ENCODE data around the gene C9orf78.

The C9orf78 gene, protein sequence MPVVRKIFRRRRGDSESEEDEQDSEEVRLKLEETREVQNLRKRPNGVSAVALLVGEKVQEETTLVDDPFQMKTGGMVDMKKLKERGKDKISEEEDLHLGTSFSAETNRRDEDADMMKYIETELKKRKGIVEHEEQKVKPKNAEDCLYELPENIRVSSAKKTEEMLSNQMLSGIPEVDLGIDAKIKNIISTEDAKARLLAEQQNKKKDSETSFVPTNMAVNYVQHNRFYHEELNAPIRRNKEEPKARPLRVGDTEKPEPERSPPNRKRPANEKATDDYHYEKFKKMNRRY

DNA sequence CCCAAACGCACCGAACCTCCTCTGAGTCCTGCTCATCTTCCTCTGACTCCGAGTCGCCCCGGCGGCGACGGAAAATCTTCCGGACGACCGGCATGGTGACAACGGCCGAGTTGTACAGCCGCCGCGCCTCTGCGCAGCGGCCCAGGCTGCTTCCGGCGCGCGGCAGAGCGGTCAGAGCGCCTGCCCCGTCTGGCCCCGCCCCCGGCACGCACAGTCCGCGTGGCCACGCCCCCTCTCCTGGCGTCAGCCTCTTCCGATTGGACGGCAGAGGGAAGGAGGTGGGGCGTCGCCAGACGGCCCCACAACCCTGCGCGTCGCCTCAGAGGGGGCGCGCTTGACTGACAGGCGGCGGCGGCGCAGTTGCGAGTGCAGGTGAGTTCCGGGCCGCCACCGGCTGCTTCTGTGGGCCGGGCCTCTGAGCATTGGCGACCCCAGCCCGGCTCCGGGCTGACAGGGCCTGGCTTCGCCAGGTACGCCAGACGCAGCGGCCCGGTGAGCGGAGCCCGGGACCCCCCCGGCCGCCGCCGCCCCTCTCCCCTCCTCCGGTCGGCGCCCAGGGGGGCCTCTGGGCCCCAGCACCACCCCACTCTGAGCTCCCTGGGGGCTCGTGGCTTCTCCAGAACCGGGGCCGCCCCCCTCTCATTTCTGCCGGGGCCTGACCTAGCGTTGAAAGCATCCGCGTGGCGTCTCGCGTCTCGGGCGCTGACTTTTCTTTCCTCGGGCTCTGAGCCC, at the start of gene C9orf78, which contains the start of gene USP20:
TSS of gene C9orf78 (minus strand) at position 148 of the 732 bp plus-strand sequence. CDS start at position 94, 54 bp downstream.
TSS of gene USP20 (plus strand) at position 331 of the 732 bp plus-strand sequence. CDS start 17,098 bp downstream, outside the sequence.
- peak; percentile 96 for DNase-seq

DNA sequence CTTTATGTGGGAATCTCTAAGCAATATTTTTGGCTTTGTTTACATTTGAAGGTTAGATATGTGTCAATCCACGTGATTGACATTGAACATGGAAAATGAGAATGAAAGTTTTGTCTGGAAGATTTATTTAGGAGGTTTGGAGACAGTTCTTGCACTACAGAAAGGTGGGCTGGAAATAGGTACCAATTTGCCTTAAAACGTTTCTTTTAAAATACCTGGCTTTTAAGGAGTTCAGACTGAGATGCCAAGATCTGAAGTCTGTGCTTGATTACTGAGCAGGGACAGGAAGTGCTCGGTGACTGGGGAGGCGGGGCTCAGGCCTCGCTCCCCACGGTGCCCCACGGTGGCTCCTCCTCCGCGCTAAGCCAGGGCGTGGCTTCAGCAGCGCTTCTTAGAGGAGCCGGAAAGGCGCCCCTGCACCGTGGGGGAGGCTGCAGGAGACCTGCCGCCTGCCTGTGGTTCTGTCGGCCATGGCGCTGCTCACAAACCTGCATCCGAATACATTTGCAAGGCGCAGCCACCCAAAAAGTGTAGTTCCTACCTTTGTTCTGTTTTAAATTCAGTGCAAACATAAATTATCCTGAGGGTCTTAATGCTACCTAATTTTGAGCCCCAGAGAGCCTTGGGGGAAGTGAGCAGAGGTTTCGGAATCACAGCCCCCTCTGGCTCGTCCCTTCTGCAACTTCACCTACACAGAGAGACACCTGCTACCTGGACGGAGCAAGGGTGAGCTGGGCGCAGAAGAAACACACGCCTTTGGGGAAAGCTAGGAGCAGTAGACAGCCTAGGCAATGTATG, 49.3 kb upstream of the C9orf78 start:
- DNase-seq: peak; percentile 95

DNA sequence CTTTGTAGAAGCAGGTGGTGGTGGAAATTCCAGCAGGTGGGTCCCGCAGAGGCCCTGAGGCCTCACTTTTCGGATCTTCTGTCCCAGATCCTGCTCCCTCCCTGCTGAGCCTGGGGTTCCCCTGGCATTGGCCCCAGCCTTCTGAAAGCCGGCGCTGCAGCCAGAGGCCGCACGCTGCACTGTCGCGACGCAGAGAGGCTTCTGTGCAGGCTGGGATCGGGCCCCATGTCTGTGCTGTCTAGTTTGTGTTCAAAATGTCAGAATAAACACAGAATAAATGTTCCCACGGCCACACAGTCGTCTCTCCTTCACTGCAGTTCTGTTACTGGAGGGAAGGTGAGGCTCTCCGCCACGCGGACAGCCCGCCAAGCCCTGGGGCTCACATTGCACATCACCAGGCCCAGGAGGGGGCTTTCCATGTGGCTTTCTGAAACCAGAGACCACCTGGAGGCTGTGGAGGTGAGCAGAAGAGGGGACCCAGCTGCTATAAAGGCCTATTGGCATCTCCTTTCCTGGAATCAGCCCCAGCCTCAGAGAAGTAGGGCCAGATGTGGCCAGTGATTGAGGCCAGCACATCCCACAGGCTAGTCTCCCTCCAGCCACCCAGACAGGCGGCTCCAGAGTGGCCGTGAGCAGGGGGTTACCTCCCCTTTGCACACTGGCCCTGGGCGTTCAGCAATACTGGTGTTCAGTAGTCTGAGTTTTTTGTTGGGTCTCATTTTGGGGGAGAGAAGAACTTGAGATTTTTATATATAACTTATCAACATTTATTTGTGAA, 46.7 kb upstream of the C9orf78 start:
- DNase-seq: no peak

DNA sequence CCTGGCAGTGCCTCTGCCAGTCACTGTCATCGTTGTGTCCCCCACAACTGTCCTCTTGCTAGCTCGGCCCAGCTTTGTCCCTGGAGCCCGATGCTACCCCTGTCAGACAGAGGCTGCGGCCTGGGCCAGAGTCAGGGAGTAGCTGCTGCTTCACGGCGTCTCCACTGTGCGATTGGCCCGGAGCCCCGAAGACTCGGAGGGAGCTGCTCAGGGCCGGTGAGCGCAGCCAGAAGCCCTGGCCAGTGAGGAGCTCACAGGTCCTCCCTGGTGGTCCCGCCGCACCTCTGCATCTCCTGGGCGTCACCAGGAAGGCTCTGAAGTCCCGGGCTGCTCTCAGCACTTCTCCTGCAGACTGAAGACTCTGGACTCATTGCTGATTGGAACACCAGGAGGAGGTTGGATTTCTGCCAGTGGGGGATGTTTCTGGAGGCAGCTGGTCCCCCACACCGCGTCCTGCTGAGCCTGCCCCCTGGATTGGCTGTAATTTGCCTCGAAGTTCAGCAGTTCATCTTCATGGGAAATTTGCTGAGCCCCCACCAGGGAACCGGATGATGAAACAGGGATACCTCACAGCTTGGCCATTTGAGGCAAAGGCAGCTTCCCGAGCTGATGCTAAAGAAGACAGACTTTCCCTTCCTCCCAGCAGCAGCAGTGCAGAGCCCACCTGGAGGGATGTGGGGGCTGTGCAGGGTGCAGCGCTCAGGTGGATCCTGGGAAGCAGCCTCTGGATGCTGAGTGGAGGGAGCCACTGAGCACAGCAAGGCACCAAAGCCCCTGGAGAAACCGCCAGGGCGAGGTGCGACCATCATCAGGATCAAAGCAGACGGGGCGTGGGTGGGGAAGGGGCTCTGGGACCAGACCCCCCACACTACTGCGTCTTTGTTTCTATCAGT, 45.8 kb upstream of the C9orf78 start:
- DNase-seq: no peak

DNA sequence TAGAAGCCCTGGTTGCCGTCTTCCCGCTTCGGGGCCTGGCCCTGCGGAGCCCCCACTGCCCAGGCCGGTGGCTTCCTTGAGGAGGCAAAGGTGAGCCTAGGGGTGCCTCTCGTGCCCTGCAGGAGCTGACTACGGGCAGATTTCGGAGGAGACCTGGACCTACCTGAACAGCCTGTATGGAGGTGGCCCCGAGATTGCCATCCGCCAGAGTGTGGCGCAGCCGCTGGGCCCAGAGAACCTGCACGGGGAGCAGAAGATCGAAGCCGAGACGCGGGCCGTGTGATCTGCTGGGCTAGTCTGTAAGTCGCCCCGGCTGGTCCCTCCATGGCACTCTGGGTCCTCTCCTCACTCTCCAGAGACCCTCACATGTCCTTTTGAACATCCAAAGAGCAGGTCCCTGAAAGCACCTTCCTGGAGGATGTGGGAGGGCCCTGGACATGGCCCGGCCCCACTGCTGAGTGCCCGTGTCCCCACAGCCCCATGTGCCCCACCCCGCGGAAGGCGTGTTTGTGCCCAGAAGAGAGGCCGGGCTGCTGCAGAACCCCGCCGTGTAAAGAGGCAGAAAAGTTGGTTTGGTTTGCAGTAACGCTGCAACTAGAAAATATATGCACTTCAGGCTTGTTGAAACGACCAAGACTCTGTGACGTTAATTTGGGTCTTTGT, 45.0 kb upstream of the C9orf78 start:
- no peak for DNase-seq

DNA sequence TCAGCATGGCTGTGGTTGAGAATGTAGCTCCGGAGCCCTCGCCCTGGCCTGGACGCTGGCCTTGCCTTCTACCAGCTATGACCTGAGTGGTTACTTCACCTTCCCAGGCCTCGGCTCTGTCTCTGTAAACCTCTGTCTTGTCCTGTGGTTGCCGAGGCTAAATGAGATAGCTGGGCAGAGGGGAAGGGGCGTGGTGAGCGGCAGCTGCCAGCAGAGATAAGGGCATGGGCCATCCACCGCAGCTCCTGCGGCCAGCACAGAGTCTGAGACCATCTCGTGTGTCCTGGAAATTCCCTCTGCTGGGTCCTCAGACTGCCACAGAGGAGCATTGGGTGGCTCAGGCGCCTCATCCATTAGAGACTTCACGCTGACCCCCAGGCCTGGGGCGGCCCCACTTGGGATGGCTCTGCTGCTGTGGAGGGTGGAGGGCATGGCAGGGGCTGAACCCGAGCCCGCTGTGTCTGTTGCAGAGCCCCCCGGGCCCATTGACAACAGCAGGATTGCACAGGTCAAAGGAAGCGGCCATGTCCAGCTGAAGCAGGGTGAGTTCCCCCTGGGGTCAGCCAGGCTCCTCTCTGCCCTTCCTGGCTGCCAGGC, 44.1 kb upstream of the C9orf78 start:
- no peak for DNase-seq

DNA sequence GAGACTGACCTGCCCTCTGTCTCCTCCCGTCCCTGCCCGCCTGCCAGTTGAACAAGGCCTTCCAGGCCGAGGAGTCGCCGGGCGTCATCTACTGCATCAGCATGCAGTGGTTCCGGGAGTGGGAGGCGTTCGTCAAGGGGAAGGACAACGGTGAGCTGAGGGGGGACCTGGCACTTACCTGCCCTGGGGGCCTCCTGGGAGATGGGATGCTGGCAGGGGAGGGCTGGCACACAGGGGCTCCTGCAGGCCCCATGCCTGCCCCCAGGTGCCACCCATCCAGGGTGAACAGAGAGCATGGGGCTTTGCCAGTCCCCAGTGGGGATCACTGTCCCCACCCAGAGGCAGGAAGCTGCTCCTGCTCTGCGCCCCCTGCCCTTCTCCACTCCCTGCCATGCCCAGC, 43.2 kb upstream of the C9orf78 start:
- no peak for DNase-seq

DNA sequence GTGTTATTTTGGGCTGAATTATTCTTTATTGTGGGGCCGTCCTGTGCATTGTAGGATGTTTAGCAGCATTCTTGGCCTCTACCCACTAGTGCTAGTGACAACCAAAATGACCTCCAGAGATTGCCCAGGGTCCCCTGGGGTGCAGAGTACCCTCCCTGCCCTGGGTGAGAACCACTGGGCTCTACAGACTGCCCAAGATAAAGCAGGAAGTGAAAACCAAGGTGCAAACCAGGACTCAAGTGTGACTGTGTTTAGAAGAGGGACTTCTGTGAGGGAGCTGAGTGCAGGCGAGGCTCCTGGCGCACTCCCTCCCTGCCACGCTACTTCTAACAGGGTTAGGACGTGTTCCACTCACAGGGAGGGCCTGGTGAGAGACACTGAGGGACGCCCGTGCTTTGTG, 41.7 kb upstream of the C9orf78 start:
- no peak for DNase-seq

DNA sequence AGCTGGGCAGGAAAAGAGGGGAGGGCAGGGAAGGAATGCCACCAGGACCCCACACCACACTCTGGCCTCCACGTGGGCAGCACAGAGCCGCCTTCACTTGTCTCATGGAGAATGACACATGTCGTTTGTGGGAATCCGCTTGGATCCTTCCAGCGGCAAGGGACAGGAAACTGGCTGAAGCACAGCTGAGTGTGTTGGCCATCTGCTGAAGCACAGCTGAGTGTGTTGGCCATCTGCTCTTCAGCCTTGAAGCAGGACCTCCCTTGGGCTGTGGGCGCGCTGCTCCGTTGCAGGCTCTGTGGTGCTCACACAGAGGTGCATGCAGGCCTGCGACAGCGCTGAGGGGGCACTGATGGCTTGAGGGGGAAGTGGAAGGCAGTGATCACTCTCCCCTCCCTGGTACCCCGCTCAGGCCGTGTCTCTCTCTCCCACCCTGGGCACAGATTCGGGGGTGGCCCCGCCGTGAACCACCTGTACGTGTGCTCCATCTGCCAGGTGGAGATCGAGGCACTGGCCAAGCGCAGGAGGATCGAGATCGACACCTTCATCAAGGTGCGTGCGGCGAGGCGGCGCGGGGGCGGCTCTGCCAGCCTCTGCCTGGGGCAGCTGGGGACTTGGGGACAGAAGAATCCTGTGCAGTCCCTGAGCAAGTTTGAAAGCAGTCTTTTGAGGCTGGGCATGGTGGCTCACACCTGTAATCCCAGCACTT, 40.8 kb upstream of the C9orf78 start:
- DNase-seq: no peak

DNA sequence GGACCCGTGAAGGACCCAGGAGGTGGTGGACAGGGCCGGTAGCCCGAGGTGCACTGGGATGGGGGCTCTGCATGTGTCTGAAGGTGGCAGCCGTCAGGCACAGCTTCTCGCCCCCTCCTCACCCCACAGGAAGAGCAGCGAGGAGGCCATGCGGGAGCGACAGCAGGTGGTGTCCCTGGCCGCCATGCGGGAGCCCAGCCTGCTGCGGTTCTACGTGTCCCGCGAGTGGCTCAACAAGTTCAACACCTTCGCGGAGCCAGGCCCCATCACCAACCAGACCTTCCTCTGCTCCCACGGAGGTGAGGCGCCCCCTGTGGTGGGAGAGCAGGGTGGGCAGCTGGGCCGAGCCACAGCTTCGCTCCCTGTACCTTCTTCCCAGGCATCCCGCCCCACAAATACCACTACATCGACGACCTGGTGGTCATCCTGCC, 40.1 kb upstream of the C9orf78 start:
- DNase-seq: no peak

DNA sequence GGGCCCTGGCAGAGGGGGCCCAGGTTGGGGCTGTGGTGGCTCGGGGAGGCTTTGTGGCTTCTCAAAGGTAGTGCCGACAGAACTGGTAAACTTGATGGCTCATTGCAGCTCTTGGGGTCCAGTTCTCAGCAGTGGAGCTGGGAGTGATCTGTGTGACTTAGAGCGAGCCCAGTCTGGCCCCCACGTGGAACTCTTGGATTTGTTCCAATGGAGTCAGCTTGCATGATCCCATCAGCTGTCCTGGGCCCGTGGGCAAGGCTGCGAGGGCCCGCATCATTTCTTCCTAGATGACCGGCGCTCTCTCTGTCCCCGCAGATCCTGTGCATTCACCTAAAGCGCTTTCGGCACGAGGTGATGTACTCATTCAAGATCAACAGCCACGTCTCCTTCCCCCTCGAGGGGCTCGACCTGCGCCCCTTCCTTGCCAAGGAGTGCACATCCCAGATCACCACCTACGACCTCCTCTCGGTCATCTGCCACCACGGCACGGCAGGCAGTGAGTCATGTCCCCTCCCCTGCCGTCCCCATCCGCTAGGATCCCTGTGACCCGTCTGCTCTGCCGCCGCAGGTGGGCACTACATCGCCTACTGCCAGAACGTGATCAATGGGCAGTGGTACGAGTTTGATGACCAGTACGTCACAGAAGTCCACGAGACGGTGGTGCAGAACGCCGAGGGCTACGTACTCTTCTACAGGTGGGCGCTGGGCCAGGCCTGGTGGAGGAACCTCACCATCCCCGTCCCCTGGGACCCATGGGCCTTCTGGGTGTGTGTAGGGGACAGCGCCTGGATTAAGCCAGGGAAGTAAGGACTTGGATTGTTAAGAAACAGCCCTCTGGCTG, 39.4 kb upstream of the C9orf78 start:
- no peak for DNase-seq

DNA sequence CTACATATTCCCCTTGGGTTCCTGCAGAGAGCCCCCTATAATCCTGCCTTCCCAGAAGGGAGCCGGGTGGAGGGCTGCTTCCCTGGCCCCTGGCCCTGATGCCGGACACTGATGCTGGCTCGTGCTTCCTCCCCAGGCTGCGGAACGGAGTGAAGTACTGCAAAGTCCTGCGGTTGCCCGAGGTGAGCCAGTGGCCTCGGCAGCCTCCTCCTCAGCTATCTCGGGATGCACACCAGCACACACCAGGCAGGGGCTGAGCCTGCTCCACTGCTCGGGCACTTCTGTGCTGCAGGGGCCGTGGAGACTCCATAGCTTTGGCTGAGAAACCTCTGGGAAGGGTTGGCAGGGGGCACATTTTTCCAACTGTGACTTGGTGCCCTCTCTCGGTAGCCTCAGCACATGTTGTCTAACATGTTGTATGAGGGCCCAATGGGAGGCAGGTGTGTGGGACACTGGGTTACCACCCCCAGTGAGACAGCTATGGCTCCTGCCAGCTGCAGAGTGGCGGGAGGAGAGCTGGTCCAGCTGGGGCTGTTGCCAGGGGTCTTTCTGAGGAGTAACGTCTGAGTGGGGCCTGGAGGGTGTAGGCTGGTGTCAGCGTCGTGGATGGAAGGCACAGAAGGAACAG, 38.6 kb upstream of the C9orf78 start:
- no peak for DNase-seq

DNA sequence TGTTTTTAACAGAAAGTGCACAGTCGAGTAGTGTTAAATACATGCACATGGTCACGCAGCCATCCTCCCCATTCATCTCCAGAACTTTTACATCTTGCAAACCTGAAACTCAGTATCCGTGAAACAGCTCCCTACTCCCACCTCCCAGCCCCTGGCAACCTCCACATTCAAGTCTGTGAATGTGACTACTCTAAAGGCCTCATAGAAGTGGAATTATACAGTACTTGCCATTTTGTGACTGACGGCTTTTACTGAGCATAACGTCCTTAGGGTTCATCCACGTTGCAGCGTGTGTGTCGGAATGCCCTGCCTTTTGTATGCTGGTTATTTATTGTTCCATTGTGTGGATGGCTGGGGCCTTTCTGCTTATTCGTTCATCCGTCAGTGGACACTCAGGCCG, 36.0 kb upstream of the C9orf78 start:
- no peak for DNase-seq

DNA sequence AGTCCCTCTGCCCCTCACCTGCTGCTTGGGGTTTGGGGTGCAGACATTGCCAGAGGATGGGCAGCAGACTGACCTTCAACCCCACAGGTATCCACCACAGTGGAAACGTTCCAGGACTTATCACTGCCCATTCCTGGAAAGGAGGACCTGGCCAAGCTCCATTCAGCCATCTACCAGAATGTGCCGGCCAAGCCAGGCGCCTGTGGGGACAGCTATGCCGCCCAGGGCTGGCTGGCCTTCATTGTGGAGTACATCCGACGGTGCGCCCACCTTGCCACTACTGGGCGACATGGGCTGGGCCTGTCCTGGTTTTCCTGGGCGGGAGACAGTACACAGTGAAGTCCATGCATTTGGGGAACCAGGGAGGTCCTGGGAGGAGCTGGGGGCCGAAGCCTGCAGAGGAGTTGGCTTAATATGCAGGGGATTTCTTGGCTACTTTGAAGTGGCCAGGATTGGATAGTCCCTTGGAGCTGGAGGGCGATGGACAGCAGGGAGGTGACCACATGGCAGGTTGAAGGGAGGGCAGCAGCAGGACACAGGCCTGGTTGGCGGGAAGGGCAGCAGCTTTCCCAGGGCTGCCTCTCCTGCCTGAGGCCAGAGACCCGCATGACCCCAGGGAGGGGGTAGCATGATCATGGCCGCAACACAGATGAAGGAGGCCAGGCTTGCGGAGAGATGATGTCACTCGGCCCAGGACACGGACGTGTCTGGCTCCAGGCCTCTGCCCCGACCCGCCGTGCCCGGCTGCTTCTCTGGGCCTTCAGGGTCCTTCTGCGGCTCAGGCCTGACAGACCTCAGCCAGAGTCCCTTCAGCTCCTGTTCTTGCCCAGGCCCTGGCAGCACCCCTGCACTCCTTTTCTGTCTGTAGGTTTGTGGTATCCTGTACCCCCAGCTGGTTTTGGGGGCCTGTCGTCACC, 34.8 kb upstream of the C9orf78 start:
- DNase-seq: no peak

DNA sequence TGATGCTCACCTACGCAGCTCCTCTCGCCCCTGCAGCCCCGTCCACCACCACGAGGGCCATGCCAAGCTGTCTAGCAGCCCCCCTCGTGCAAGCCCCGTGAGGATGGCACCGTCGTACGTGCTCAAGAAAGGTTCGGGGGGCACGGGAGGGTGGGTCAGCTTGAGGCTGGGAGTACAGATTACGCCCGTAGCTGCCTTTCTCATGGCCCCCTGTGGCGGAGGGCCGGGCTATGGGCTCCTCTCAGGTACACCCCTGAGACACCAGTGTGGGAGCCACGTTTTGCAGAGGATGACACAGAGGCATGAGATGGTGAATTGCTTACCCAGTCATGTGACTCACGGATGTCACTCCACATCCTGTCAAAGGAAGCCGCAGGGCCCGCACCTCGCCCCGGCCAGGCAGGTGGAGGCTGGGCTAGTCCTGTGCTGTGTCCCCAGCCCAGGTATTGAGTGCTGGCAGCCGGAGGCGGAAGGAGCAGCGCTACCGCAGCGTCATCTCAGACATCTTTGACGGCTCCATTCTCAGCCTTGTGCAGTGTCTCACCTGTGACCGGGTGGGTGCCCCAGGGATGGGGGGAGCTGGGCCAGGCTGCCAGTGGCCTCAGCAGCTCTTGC, 33.9 kb upstream of the C9orf78 start:
- peak; percentile 80 for DNase-seq

DNA sequence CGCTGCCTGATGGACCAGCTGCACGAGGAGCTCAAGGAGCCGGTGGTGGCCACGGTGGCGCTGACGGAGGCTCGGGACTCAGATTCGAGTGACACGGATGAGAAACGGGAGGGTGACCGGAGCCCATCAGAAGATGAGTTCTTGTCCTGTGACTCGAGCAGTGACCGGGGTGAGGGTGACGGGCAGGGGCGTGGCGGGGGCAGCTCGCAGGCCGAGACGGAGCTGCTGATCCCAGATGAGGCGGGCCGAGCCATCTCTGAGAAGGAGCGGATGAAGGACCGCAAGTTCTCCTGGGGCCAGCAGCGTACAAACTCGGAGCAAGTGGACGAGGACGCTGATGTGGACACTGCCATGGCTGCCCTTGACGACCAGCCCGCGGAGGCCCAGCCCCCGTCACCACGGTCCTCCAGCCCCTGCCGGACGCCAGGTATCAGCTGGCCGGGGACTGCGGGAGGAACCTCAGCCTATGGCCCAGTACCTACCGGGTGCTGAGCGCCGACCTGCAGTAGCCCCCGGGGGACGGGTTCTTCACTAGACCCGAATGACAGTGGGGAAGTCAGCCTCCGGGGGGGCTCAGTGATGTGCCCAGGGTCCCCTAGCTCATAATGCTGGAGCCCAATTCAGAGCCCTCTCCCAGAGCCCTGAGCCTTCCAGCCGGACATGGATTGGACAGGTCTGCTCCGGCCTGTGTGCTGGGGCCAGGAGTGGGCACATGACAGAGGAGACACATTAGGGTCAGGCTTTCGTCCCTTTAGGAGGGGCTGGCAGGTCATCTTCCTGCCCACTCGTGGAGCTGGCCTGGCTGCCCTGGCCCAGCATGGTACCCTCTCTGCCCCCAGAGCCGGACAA, 33.2 kb upstream of the C9orf78 start:
- DNase-seq: no peak

Data from activated T-cell treated with anti-CD3 and anti-CD28 coated beads for 4 hours (primary cell).